Mesendoderm (in vitro differentiated cells): Measurements from ENCODE around the gene C14orf119.

Source experiments
- DNase-seq: peaks from one replicate; pipeline ENCODE4 v3.0.0; 2013
- H2AK5ac ChIP-seq: 2 replicates; pipeline ENCODE4 v1.6.1; 2013; ENCODE audit warnings: low read length, inconsistent platforms
- H2BK120ac ChIP-seq: 2 replicates; pipeline ENCODE4 v1.6.1; 2013; ENCODE audit warnings: low read depth, mild to moderate bottlenecking, low read length, moderate library complexity, mixed read lengths
- H2BK15ac ChIP-seq: replicated peaks from 2 replicates; pipeline ENCODE4 v1.6.1; 2013; ENCODE audit warnings: low read depth, mild to moderate bottlenecking, moderate library complexity
- H2BK5ac ChIP-seq: 2 replicates; pipeline ENCODE4 v1.6.1; 2013; ENCODE audit warnings: low read length, inconsistent platforms
- H3K18ac ChIP-seq: 2 replicates; pipeline ENCODE4 v1.6.1; 2013; ENCODE audit warnings: mild to moderate bottlenecking, low read length, mixed read lengths
- H3K23ac ChIP-seq: one replicate; pipeline ENCODE4 v1.6.1; 2013; ENCODE audit warnings: low read length
- H3K27ac ChIP-seq: 2 replicates; pipeline ENCODE4 v1.5.1; 2013; ENCODE audit warnings: low read depth, mild to moderate bottlenecking, inconsistent platforms, low read length, moderate library complexity
- H3K27me3 ChIP-seq: 2 replicates; pipeline ENCODE4 v1.6.1; 2013; ENCODE audit warnings: low read length, control low read depth, mild to moderate bottlenecking, inconsistent platforms; ENCODE audit not compliant: insufficient read depth, poor library complexity
- H3K36me3 ChIP-seq: 2 replicates; pipeline ENCODE4 v1.6.1; 2013; ENCODE audit warnings: low read length, inconsistent platforms; ENCODE audit not compliant: control insufficient read depth, insufficient read depth
- H3K4ac ChIP-seq: one replicate; pipeline ENCODE4 v1.6.1; 2013; ENCODE audit warnings: low read depth, mild to moderate bottlenecking, low read length, moderate library complexity
- H3K4me1 ChIP-seq: 2 replicates; pipeline ENCODE4 v1.6.1; 2013; ENCODE audit warnings: low read depth, low read length, inconsistent platforms; ENCODE audit not compliant: control insufficient read depth
- H3K4me2 ChIP-seq: 2 replicates; pipeline ENCODE4 v1.6.1; 2013; ENCODE audit warnings: low read length
- H3K4me3 ChIP-seq: 2 replicates; pipeline ENCODE4 v1.5.1; 2013; ENCODE audit warnings: mild to moderate bottlenecking, low read length
- H3K56ac ChIP-seq: one replicate; pipeline ENCODE4 v1.6.1; 2013; ENCODE audit warnings: low read length
- H3K79me1 ChIP-seq: 2 replicates; pipeline ENCODE4 v1.6.1; 2013; ENCODE audit warnings: low read length, inconsistent platforms
- H3K79me2 ChIP-seq: 2 replicates; pipeline ENCODE4 v1.6.1; 2013; ENCODE audit warnings: mild to moderate bottlenecking, low read length; ENCODE audit not compliant: control insufficient read depth, insufficient read depth
- H3K9ac ChIP-seq: 2 replicates; pipeline ENCODE4 v1.6.1; 2013; ENCODE audit warnings: low read length, inconsistent platforms
- H4K5ac ChIP-seq: one replicate; pipeline ENCODE4 v1.6.1; 2013; ENCODE audit warnings: low read length
- H4K8ac ChIP-seq: one replicate; pipeline ENCODE4 v1.6.1; 2013; ENCODE audit warnings: low read depth, mild to moderate bottlenecking, control low read depth, low read length, moderate library complexity
- WGBS: extraction: QIAGEN DNeasy Blood & Tissue Kit; methylation state at CpG from one replicate; pipeline ENCODE4 v1.1.7; 2013; ENCODE audit warnings: low lambda C conversion rate, missing lambda C conversion rate; ENCODE audit not compliant: insufficient coverage; ENCODE audit errors: extremely low coverage; 5-methylcytosine and 5-hydroxymethylcytosine counted together

The C14orf119 gene

DNA sequence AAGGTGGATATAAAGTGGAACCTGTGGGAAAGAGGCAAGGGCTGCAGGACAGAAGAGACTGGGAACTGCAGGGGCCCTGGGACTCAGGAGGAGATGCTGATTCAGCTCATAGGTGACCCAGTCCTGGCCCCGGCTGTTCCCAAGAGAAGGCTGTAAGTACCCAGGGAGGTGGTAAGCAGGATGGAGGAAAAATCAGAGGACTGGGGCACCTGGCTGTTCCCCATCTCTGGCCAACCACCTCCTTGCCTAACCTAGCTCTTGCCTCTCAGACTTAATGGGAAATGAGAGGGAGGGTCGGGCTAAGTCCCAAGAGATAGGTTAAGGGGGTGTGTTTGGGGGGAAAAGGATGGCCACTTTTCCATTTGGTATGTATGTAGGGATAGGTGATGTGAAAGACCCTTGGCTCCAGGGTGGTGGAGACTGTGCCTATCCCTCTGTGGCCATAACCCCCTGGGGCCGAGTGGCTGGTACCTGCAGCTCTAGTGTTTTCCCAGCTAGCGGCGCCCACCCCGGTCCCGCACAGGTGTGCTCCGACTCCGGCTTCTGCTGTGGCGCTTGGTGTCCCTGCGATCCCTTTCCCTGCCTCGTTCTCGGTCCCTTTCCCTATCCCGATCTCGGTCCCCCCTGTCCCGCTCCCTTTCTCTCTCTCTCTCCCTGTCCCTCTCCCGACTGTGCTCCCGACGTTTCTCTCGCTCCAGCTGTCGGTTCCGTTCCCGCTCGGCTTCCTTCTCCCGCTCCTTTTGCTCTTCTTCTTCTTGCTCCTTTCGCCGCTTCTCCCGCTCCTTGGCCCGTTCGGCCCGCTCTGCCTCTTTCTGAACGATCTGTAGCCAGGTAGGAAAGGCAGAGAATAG lies 36.4 kb upstream of the C14orf119 start:
- H2BK5ac ChIP-seq = no peak overlapping the region
- H3K4me2 ChIP-seq = no peak overlapping the region
- H2BK15ac ChIP-seq = no peak overlapping the region
- H4K8ac ChIP-seq = no peak overlapping the region
- no peak overlapping the region for H4K5ac ChIP-seq
- peaks cover 25% of the 10 kb centered on the region for H3K36me3 ChIP-seq
- H3K27ac ChIP-seq = peak overlapping the region; percentile 21
- no peak overlapping the region for H3K9ac ChIP-seq
- no peak overlapping the region for H3K4me3 ChIP-seq
- H3K79me1 ChIP-seq = peaks cover 10% of the 10 kb centered on the region
- H3K56ac ChIP-seq = no peak overlapping the region
- H3K79me2 ChIP-seq = peaks cover under 1% of the 10 kb centered on the region
- peaks cover 2% of the 10 kb centered on the region for H3K4me1 ChIP-seq
- H3K27me3 ChIP-seq = no peaks in the 10 kb centered on the region
- no peak overlapping the region for H3K18ac ChIP-seq
- WGBS = no CpG with 5 or more reads among the region's 32 CpGs
- no peak overlapping the region for H2AK5ac ChIP-seq
- no peak overlapping the region for H3K4ac ChIP-seq
- DNase-seq = no peak
- no peak overlapping the region for H2BK120ac ChIP-seq
- no peak overlapping the region for H3K23ac ChIP-seq

DNA sequence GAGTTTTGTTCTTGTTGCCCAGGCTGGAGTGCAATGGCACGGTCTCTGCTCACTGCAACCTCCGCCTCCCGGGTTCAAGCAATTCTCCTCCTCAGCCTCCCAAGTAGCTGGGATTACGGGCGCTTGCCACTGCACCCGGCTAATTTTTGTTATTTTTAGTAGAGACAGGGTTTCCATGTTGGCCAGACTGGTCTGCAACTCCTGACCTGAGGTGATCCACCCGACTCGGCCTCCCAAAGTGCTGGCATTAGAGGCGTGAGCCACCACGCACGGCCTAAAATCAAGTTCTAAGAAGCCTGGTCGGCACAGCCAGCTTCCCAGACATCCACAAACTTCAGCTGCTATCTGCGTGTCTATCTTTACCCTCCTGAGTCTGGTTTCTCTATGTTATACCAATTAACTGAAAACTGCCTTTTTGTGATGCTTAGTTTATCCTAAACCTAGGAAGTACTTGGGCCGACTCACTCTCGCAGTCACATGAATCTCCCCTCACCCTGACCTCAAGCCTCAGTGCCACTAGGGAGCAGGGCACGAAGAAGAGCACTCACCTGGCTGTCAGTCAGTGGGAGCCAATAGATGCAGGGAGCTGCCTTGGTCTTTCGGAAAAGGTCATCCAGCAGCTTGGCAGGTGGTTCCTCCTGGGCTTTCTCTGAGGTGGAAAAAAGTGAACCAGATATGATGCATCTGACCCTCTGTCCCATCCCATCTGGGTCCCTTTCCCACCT lies 34.6 kb upstream of the C14orf119 start:
- no CpG with 5 or more reads among the region's 17 CpGs for WGBS

DNA sequence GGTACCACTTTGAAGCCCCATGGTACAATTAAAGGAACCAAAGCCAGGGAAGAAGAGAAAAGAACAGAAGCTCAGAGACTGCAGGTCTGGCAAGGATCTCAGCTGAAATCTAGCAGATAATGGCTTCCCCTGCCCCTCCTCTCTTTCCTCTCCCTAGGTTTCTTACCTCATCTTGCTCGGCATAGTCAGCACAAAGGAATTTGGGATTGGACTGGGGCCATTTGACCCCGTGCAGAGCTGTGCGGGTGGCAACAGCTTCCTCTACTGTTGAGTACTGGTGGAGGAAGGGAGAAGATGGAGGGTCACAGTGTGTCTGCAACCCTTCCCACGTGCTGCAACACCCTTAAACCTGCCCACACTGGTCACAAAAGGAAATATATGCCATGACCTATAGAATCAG lies 33.3 kb upstream of the C14orf119 start:
- H3K79me2 ChIP-seq = peaks cover 21% of the 10 kb centered on the region
- peak overlapping the region; percentile 40 for H3K27ac ChIP-seq
- no peak overlapping the region for H3K56ac ChIP-seq
- H3K27me3 ChIP-seq = no peaks in the 10 kb centered on the region
- no peak overlapping the region for H2AK5ac ChIP-seq
- no peak overlapping the region for H3K4me3 ChIP-seq
- no peak overlapping the region for H2BK5ac ChIP-seq
- no peak overlapping the region for H3K18ac ChIP-seq
- no peak overlapping the region for H3K9ac ChIP-seq
- peaks cover 2% of the 10 kb centered on the region for H3K4me1 ChIP-seq
- H2BK120ac ChIP-seq = no peak overlapping the region
- no peak overlapping the region for H3K4ac ChIP-seq
- H3K4me2 ChIP-seq = no peak overlapping the region
- H2BK15ac ChIP-seq = no peak overlapping the region
- peak; percentile 94 for DNase-seq
- WGBS = no CpG with 5 or more reads among the region's 4 CpGs
- H3K36me3 ChIP-seq = peaks cover 34% of the 10 kb centered on the region
- no peak overlapping the region for H3K23ac ChIP-seq
- H4K5ac ChIP-seq = no peak overlapping the region
- H3K79me1 ChIP-seq = peaks cover 20% of the 10 kb centered on the region
- H4K8ac ChIP-seq = no peak overlapping the region

More for the DNA sequence above, 34.6 kb upstream of the C14orf119 start:
- Histone ChIP-seq H3K27ac (no peak overlapping the region), H3K79me1 (peaks cover 13% of the 10 kb centered on the region), H2BK15ac (no peak overlapping the region), H2BK120ac (no peak overlapping the region), H3K4ac (no peak overlapping the region), H3K4me3 (no peak overlapping the region), H3K18ac (no peak overlapping the region), H4K8ac (no peak overlapping the region), H3K4me2 (no peak overlapping the region), H2AK5ac (no peak overlapping the region), H2BK5ac (no peak overlapping the region), H3K27me3 (no peaks in the 10 kb centered on the region), H3K9ac (no peak overlapping the region), H3K4me1 (peaks cover 2% of the 10 kb centered on the region), H3K23ac (no peak overlapping the region), H3K79me2 (peaks cover 8% of the 10 kb centered on the region), H3K36me3 (peaks cover 29% of the 10 kb centered on the region), H3K56ac (no peak overlapping the region), H4K5ac (no peak overlapping the region)
- DNase-seq = no peak

DNA sequence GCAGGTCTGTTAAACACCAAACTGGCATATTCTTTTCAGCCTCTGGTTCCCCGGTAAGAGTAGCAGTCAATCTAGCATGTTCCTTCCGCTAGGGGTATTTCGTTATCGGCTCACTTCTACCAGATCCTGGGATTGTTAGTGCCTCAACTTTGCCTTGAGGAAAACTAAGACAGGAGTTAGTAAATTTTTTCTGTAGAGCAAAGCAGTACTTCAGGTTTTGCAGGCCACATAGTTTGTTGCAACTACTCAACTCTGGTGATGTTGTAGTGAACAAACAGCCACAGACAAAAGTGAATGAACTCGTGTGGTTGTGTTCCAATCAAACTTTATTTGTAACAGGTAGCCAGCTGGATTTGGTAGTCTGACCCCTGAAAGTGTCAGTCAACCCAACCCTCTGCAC lies 31.7 kb upstream of the C14orf119 start:
- no peak overlapping the region for H3K27ac ChIP-seq
- no peak overlapping the region for H3K4me3 ChIP-seq
- H2AK5ac ChIP-seq = no peak overlapping the region
- H3K27me3 ChIP-seq = no peaks in the 10 kb centered on the region
- H3K4me2 ChIP-seq = no peak overlapping the region
- H2BK15ac ChIP-seq = no peak overlapping the region
- H3K56ac ChIP-seq = no peak overlapping the region
- no CpG with 5 or more reads among the region's 5 CpGs for WGBS
- peaks cover 45% of the 10 kb centered on the region for H3K36me3 ChIP-seq
- H3K4me1 ChIP-seq = peaks cover 6% of the 10 kb centered on the region
- peaks cover 27% of the 10 kb centered on the region for H3K79me1 ChIP-seq
- no peak overlapping the region for H3K9ac ChIP-seq
- H4K5ac ChIP-seq = no peak overlapping the region
- no peak overlapping the region for H3K4ac ChIP-seq
- H3K23ac ChIP-seq = no peak overlapping the region
- no peak overlapping the region for H2BK120ac ChIP-seq
- DNase-seq = no peak
- H4K8ac ChIP-seq = no peak overlapping the region
- no peak overlapping the region for H3K18ac ChIP-seq
- peaks cover 35% of the 10 kb centered on the region for H3K79me2 ChIP-seq
- no peak overlapping the region for H2BK5ac ChIP-seq

DNA sequence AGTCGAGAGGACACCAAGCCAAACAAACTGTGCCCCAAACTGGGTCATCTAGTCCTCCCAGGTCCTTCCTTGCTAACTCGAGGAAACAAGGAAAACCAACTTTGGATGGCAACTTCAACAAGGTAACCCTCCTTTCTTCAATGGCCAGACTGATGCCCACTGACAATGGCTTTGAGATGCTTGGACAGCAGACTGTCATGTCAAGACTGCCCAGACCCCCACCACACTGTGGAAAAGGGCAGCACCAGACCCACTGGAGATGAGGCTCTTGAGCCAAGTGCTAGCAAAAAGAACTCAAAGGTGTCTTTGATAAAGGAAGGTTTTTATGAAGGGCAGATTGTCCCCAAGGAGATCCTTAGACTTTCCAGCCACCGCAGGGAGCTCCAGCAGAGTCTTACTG lies 28.9 kb upstream of the C14orf119 start:
- H4K5ac ChIP-seq = no peak overlapping the region
- H4K8ac ChIP-seq = no peak overlapping the region
- H3K18ac ChIP-seq = no peak overlapping the region
- no peak overlapping the region for H2BK15ac ChIP-seq
- H3K4me2 ChIP-seq = no peak overlapping the region
- no peak overlapping the region for H2BK5ac ChIP-seq
- peaks cover 27% of the 10 kb centered on the region for H3K79me1 ChIP-seq
- H3K27me3 ChIP-seq = no peaks in the 10 kb centered on the region
- peaks cover 56% of the 10 kb centered on the region for H3K79me2 ChIP-seq
- no CpG with 5 or more reads among the region's 3 CpGs for WGBS
- no peak overlapping the region for H3K4ac ChIP-seq
- peaks cover 6% of the 10 kb centered on the region for H3K4me1 ChIP-seq
- no peak for DNase-seq
- H3K9ac ChIP-seq = no peak overlapping the region
- no peak overlapping the region for H3K56ac ChIP-seq
- H3K4me3 ChIP-seq = no peak overlapping the region
- H2AK5ac ChIP-seq = no peak overlapping the region
- no peak overlapping the region for H2BK120ac ChIP-seq
- H3K27ac ChIP-seq = no peak overlapping the region
- no peak overlapping the region for H3K23ac ChIP-seq
- peaks cover 40% of the 10 kb centered on the region for H3K36me3 ChIP-seq
